Activated T-helper 2 cell treated with anti-CD3 and anti-CD28 coated beads, Interferon-gamma antibody, Interleukin-2, Interleukin-4, amounts not matched to agents 10 μg/mL and 5 μg/mL and 100 μg/mL, durations not matched to agents 14 hours and 24 hours and 36 hours (primary cell): ENCODE data around the gene LEFTY1. TPM values are rescaled to one million over a fixed set of nuclear protein-coding genes. Genes with fewer than 3 reads are reported as not detected.
"Not testable (repeated sequence)": the region's sequence is repeated elsewhere in the genome, so short reads cannot be mapped to it uniquely, and the experiment has no call there.

ENCODE experiments used
- DNase-seq: peaks from one replicate; pipeline ENCODE4 v3.0.0; 2021; ENCODE audit warnings: low spot score
- H3K27ac Mint-ChIP-seq: one replicate; pipeline ENCODE4 v1.8.0; 2021; ENCODE audit warnings: mixed read lengths
- H3K27me3 Mint-ChIP-seq: one replicate; pipeline ENCODE4 v1.8.0; 2021; ENCODE audit warnings: low read depth, mixed read lengths
- H3K36me3 Mint-ChIP-seq: one replicate; pipeline ENCODE4 v1.8.0; 2021; ENCODE audit warnings: low read depth, mixed read lengths
- H3K4me1 Mint-ChIP-seq: one replicate; pipeline ENCODE4 v1.8.0; 2021; ENCODE audit warnings: low read depth, mixed read lengths
- H3K4me3 Mint-ChIP-seq: one replicate; pipeline ENCODE4 v1.8.0; 2021; ENCODE audit warnings: low read depth, mild to moderate bottlenecking, moderate library complexity, mixed read lengths
- H3K9me3 Mint-ChIP-seq: one replicate; pipeline ENCODE4 v1.8.0; 2021; ENCODE audit warnings: mixed read lengths
- intact Hi-C: fragments of 100-400 bp; cut with micrococcal nuclease; formaldehyde crosslinking; loops from one replicate; pipeline ENCODE4 v1.15.1; 2023
- total RNA-seq: library from RNA; stranded (reverse); gene quantifications from 2 replicates; pipeline ENCODE4 v1.2.3, GENCODE V29; 2022

LEFTY1 gene
- total RNA-seq, 1 donor from 2014 or later: not detected

GRCh38 chr1:225845571-225846259, 43.2 kb downstream of the LEFTY1 start:
- intact Hi-C loops: no loop called here
- H3K27ac Mint-ChIP-seq: no peak overlapping the region

GRCh38 chr1:225845097-225845496, 43.8 kb downstream of the LEFTY1 start:
- Mint-ChIP-seq H3K9me3 (no peaks in the 10 kb centered on the region), H3K36me3 (peaks cover 18% of the 10 kb centered on the region), H3K4me3 (no peak overlapping the region), H3K27ac (no peak overlapping the region), H3K4me1 (peaks cover 11% of the 10 kb centered on the region), H3K27me3 (no peaks in the 10 kb centered on the region)
- intact Hi-C loops: no loop called here
- no peak for DNase-seq

More at GRCh38 chr1:225845571-225846259, 43.2 kb downstream of the LEFTY1 start:
- H3K4me1 Mint-ChIP-seq: peaks cover 11% of the 10 kb centered on the region
- H3K27me3 Mint-ChIP-seq: no peaks in the 10 kb centered on the region
- no peak overlapping the region for H3K4me3 Mint-ChIP-seq
- peaks cover 19% of the 10 kb centered on the region for H3K36me3 Mint-ChIP-seq
- H3K9me3 Mint-ChIP-seq: no peaks in the 10 kb centered on the region
- no peak for DNase-seq

DNA sequence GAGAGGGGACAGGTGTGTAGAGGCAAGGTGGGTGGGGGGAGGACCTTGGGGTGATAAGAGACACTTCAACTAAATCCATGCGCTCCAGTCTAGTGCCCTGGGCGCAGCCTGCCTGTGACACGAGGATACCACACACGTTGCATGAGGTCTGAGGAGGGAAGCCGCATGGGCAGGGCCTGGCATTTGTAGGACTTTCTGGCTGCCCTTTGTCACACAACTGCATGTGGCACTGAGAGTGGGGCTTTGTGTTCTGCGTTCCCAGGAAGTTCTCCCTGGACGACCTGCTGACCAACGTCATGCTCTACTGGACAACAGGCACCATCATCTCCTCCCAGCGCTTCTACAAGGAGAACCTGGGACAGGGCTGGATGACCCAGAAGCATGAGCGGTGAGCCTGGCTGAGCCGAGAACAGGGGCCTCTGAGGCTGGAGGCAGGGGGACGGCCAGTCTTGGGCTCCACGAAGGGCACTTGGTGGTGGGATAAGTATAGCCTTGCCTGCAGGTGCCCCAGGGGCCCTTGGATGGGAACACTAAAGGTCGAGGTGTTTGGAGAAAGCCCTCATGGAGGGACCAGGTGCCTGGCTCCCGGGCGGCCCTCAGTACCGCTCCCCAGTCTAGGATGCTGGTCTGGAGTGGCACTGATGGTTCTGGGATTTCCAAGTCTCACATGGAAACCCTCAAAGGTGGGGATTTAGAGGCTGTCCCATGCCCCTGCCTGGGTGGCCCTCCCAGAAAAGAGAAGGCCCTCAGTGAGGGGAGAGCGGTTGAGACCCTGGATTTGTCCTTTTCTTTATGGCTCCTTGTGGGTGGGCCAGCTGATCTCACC, 44.5 kb downstream of the LEFTY1 start:
- Mint-ChIP-seq H3K4me3 (no peak overlapping the region), H3K4me1 (peaks cover 11% of the 10 kb centered on the region), H3K36me3 (peaks cover 13% of the 10 kb centered on the region), H3K27ac (no peak overlapping the region), H3K9me3 (no peaks in the 10 kb centered on the region), H3K27me3 (no peaks in the 10 kb centered on the region)
- intact Hi-C loops: no loop called here
- DNase-seq: no peak

DNA sequence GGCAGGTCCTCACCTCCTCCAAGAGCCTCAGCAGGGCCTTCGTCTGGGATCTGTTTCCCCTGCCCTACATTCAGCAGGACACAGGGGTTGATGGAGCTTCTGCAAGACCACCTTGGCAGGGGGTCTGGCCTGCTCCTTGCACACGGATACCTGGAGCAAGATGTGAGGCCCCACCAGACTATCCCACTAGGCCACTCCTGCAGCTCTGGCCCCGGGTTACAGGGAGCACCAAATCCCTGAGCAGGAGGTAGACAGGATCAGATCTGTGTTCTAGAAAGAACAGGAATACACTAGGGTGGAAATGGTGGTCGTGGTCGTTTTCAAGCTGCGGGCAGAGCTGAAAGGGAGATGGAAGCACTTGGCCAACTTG, 45.5 kb downstream of the LEFTY1 start:
- Mint-ChIP-seq H3K27ac (no peak overlapping the region), H3K4me3 (no peak overlapping the region), H3K4me1 (peaks cover 5% of the 10 kb centered on the region), H3K9me3 (no peaks in the 10 kb centered on the region), H3K36me3 (peaks cover 8% of the 10 kb centered on the region), H3K27me3 (no peaks in the 10 kb centered on the region)
- DNase-seq: no peak
- intact Hi-C loops: no loop called here

DNA sequence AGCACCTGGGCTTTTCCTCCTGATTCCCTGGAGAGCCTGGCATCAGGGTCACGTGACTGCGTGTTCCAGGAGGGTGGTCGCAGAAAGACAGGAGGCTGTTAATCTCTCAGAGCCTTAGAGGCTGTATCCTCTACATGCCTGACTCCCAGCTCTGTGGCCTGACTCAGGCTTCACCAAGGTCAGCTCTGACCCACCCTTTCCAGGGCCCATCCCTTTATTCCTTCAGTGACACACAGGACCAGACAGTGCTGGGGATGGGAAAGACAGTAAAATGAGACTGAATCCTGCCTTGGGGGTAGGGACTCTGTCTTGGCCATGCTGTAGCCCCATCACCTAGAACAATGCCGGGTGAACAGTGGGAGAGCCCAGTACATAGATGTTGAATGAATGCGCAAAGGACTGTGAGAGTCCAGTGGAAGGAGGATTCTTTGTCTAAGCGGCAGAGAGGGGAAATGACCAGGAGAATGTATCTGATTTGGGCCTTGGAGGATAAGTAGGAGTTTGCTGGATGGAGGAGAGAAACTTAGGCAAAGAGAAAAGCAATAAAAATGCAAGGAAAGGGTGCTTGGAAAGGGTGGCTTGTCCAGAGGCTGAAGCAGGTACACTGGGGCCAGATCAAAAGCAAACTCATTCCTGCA, 46.0 kb downstream of the LEFTY1 start:
- DNase-seq: no peak
- no peak overlapping the region for H3K4me3 Mint-ChIP-seq
- peaks cover under 1% of the 10 kb centered on the region for H3K4me1 Mint-ChIP-seq
- H3K27ac Mint-ChIP-seq: no peak overlapping the region
- H3K36me3 Mint-ChIP-seq: peaks cover 2% of the 10 kb centered on the region
- H3K9me3 Mint-ChIP-seq: no peaks in the 10 kb centered on the region
- intact Hi-C loops: no loop called here
- H3K27me3 Mint-ChIP-seq: no peaks in the 10 kb centered on the region

DNA sequence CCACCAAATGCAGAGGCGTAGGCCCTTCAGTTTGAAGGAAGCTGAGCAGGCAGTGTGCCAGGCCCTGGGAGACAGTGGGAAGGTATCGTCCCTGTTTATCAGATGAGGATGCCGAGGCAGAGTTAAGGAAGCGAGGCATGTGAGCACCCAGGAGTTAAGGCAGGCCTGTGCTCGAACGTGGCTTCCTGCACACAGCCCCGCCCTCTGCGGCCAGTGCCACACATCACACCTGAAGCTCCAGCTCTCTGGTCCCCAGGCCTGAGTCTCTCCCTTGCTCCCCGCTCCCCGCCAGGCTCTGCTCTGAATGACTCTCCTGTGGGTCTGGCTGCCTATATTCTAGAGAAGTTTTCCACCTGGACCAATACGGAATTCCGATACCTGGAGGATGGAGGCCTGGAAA, 46.9 kb downstream of the LEFTY1 start:
- intact Hi-C loops: no loop called here
- Mint-ChIP-seq H3K36me3 (peaks cover 2% of the 10 kb centered on the region), H3K4me1 (no peaks in the 10 kb centered on the region), H3K27me3 (no peaks in the 10 kb centered on the region), H3K27ac (no peak overlapping the region), H3K4me3 (no peak overlapping the region), H3K9me3 (no peaks in the 10 kb centered on the region)
- no peak for DNase-seq

DNA sequence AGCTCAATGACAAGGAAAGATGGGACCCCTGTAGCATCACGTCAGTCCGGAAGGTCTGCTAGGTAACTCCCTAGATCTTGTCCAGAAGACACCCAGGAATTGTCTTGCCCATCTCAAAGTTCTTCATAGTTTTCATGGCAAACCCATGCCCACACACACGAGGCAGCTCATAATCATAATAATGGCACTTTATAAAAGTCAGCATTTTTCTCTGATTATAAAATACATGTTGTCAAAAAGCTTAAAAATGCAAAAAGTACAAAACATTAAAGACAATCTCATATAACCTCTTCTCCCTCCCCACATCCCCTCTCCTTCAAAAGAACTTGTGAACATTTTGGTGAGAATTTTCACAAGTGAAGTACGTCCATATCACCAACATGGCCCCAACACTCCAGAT, 48.2 kb downstream of the LEFTY1 start:
- Mint-ChIP-seq H3K4me1 (no peaks in the 10 kb centered on the region), H3K36me3 (no peaks in the 10 kb centered on the region), H3K27ac (no peak overlapping the region), H3K9me3 (no peaks in the 10 kb centered on the region), H3K4me3 (no peak overlapping the region), H3K27me3 (no peaks in the 10 kb centered on the region)
- intact Hi-C loops: no loop called here
- no peak for DNase-seq

- Mint-ChIP-seq H3K36me3 (no peaks in the 10 kb centered on the region), H3K4me3 (no peak overlapping the region), H3K4me1 (no peaks in the 10 kb centered on the region), H3K9me3 (no peaks in the 10 kb centered on the region), H3K27ac (no peak overlapping the region), H3K27me3 (no peaks in the 10 kb centered on the region)
- intact Hi-C loops: no loop called here
- no peak for DNase-seq
Observed at GRCh38 chr1:225840223-225840610, 48.7 kb downstream of the LEFTY1 start.

- no peaks in the 10 kb centered on the region for H3K27me3 Mint-ChIP-seq
- H3K4me3 Mint-ChIP-seq: no peak overlapping the region
- DNase-seq: no peak
- H3K9me3 Mint-ChIP-seq: no peaks in the 10 kb centered on the region
- no peaks in the 10 kb centered on the region for H3K36me3 Mint-ChIP-seq
- intact Hi-C loops: no loop called here
- no peak overlapping the region for H3K27ac Mint-ChIP-seq
- no peaks in the 10 kb centered on the region for H3K4me1 Mint-ChIP-seq
Observed at GRCh38 chr1:225838793-225839192, 50.2 kb downstream of the LEFTY1 start.

GRCh38 chr1:225836296-225836695, 52.6 kb downstream of the LEFTY1 start:
- H3K4me3 Mint-ChIP-seq, DNase-seq, H3K9me3 Mint-ChIP-seq, H3K4me1 Mint-ChIP-seq, intact Hi-C loops, H3K27ac Mint-ChIP-seq, H3K27me3 Mint-ChIP-seq, H3K36me3 Mint-ChIP-seq: not testable (repeated sequence)

Other genes with a start within 250 kb of the LEFTY1 start
- gene ENAH, start 236.0 kb downstream of the LEFTY1 start, total RNA-seq: 0.11 and 0.14 TPM in 2 replicates
- gene SRP9, start 111.3 kb downstream of the LEFTY1 start, total RNA-seq: 255 and 270 TPM in 2 replicates
- 2.2 and 2.9 TPM in 2 replicates for gene EPHX1, start 79.0 kb downstream of the LEFTY1 start, total RNA-seq
- gene TMEM63A, start 6.8 kb downstream of the LEFTY1 start, total RNA-seq: 32.5 and 33.5 TPM in 2 replicates
- gene PYCR2, start 35.1 kb upstream of the LEFTY1 start, total RNA-seq: 117 and 121 TPM in 2 replicates
- not detected in 2 replicates for gene LEFTY2, start 52.1 kb upstream of the LEFTY1 start, total RNA-seq
- gene SDE2, start 110.2 kb upstream of the LEFTY1 start, total RNA-seq: 22.0 and 22.3 TPM in 2 replicates
- gene H3-3A, start 173.6 kb upstream of the LEFTY1 start, total RNA-seq: 437 and 443 TPM in 2 replicates